ENCODE data around the gene E2F1.

- no peak for TF ChIP-seq CTCF (IDR thresholded peaks at IDR 0.05)
- no peak for TF ChIP-seq POLR2A (IDR thresholded peaks at IDR 0.05)
Measured at GRCh38 chr20:33645072-33645358, 41.2 kb downstream of the E2F1 start.
